ENCODE measurements around the gene TBCK.

The TBCK gene

GRCh38 chr4:106316773-106317409 lies 882 bp upstream of the TBCK start:
- TF ChIP-seq FOXP2 (optimal IDR thresholded peaks at IDR 0.05; ENCODE audit: borderline replicate concordance, extremely low read depth, extremely low read length, insufficient read depth) (no peak), POLR2AphosphoS5 (IDR thresholded peaks at IDR 0.05; ENCODE audit: low read depth, low read length) (no peak), TAF1 (IDR thresholded peaks at IDR 0.05; ENCODE audit: borderline replicate concordance, insufficient read depth, low read length) (no peak)

GRCh38 chr4:106315476-106315967 lies 487 bp downstream of the TBCK start:
- no peak for TF ChIP-seq POLR2AphosphoS5 (IDR thresholded peaks at IDR 0.05; ENCODE audit: low read depth, low read length)
- TF ChIP-seq SIN3A (IDR thresholded peaks at IDR 0.05; ENCODE audit: borderline replicate concordance, insufficient read depth, low read length): no peak
- TF ChIP-seq TAF1 (IDR thresholded peaks at IDR 0.05; ENCODE audit: borderline replicate concordance, insufficient read depth, low read length): no peak
- no peak for TF ChIP-seq FOXP2 (optimal IDR thresholded peaks at IDR 0.05; ENCODE audit: borderline replicate concordance, extremely low read depth, extremely low read length, insufficient read depth)
- no peak for TF ChIP-seq REST (IDR thresholded peaks at IDR 0.05; ENCODE audit: insufficient read depth in 1 of 2, low read depth in 2 of 2, low read length in 2 of 2)

GRCh38 chr4:106314960-106315359 lies 1.0 kb downstream of the TBCK start:
- TF ChIP-seq TAF1 (IDR thresholded peaks at IDR 0.05; ENCODE audit: borderline replicate concordance, insufficient read depth, low read length) (no peak), SIN3A (IDR thresholded peaks at IDR 0.05; ENCODE audit: borderline replicate concordance, insufficient read depth, low read length) (no peak), FOXP2 (optimal IDR thresholded peaks at IDR 0.05; ENCODE audit: borderline replicate concordance, extremely low read depth, extremely low read length, insufficient read depth) (no peak), POLR2AphosphoS5 (IDR thresholded peaks at IDR 0.05; ENCODE audit: low read depth, low read length) (no peak), REST (IDR thresholded peaks at IDR 0.05; ENCODE audit: insufficient read depth in 1 of 2, low read depth in 2 of 2, low read length in 2 of 2) (no peak)

- no peak for TF ChIP-seq SIN3A (IDR thresholded peaks at IDR 0.05; ENCODE audit: borderline replicate concordance, insufficient read depth, low read length)
- TF ChIP-seq REST (IDR thresholded peaks at IDR 0.05; ENCODE audit: insufficient read depth in 1 of 2, low read depth in 2 of 2, low read length in 2 of 2): no peak
- TF ChIP-seq FOXP2 (optimal IDR thresholded peaks at IDR 0.05; ENCODE audit: borderline replicate concordance, extremely low read depth, extremely low read length, insufficient read depth): no peak
- no peak for TF ChIP-seq POLR2AphosphoS5 (IDR thresholded peaks at IDR 0.05; ENCODE audit: low read depth, low read length)
- TF ChIP-seq TAF1 (IDR thresholded peaks at IDR 0.05; ENCODE audit: borderline replicate concordance, insufficient read depth, low read length): no peak
Measured at GRCh38 chr4:106312997-106313522, 2.9 kb downstream of the TBCK start.

- TF ChIP-seq TAF1 (IDR thresholded peaks at IDR 0.05; ENCODE audit: borderline replicate concordance, insufficient read depth, low read length) (no peak), REST (IDR thresholded peaks at IDR 0.05; ENCODE audit: insufficient read depth in 1 of 2, low read depth in 2 of 2, low read length in 2 of 2) (no peak), SIN3A (IDR thresholded peaks at IDR 0.05; ENCODE audit: borderline replicate concordance, insufficient read depth, low read length) (no peak), FOXP2 (optimal IDR thresholded peaks at IDR 0.05; ENCODE audit: borderline replicate concordance, extremely low read depth, extremely low read length, insufficient read depth) (no peak), POLR2AphosphoS5 (IDR thresholded peaks at IDR 0.05; ENCODE audit: low read depth, low read length) (no peak)
Measured at GRCh38 chr4:106312377-106312776, 3.6 kb downstream of the TBCK start.
